GM12872 (cell line): ENCODE measurements around the gene RHBDL2.

ENCODE experiments used
- TF ChIP-seq, protein P1 (sequence below): IDR thresholded peaks from 3 replicates; pipeline ENCODE4 v1.5.1; 2011; ENCODE audit warnings: low read depth, mild to moderate bottlenecking, low read length, moderate library complexity; ENCODE audit not compliant: insufficient read depth

RHBDL2 gene

DNA sequence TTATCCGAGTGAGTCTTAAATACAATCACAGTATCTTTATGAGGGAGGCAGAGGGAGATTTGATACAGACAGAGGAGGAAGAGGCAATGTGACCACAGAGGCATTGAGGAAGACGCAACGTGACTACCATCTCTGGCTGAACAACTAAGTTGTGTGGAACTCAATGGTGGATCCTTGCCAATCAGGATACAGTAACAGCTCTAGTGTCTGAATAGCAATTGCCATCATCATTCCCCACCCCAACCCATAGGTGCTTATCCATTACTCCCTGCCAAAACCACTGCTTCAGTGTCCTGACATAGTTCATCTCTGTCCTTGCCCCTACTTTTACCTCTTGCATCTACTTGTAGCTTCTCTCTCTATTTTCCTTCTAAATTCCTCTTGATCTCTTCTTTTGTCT is 20.5 kb upstream of the RHBDL2 start:
- TF ChIP-seq, protein P1, sequence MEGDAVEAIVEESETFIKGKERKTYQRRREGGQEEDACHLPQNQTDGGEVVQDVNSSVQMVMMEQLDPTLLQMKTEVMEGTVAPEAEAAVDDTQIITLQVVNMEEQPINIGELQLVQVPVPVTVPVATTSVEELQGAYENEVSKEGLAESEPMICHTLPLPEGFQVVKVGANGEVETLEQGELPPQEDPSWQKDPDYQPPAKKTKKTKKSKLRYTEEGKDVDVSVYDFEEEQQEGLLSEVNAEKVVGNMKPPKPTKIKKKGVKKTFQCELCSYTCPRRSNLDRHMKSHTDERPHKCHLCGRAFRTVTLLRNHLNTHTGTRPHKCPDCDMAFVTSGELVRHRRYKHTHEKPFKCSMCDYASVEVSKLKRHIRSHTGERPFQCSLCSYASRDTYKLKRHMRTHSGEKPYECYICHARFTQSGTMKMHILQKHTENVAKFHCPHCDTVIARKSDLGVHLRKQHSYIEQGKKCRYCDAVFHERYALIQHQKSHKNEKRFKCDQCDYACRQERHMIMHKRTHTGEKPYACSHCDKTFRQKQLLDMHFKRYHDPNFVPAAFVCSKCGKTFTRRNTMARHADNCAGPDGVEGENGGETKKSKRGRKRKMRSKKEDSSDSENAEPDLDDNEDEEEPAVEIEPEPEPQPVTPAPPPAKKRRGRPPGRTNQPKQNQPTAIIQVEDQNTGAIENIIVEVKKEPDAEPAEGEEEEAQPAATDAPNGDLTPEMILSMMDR: no peak

DNA sequence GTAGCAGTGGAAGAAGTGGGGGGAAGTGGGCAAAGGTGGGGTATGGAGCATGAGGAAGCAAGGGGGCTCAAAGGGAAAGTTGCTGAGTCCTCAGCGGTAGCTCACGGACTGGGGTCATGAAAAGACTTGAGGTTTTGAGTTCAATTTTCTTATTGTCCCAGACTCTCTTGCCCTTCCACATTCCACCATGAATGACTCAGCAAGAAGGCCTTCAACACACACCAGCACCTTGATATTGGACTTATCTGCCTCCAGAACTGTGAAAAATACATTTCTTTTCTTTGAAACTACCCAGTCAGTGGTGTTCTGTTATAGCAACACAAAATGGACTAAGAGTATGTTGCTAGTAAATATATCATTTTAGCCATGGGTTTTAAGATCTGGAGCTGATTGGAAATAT is 17.3 kb upstream of the RHBDL2 start:
- TF ChIP-seq, protein P1: no peak

DNA sequence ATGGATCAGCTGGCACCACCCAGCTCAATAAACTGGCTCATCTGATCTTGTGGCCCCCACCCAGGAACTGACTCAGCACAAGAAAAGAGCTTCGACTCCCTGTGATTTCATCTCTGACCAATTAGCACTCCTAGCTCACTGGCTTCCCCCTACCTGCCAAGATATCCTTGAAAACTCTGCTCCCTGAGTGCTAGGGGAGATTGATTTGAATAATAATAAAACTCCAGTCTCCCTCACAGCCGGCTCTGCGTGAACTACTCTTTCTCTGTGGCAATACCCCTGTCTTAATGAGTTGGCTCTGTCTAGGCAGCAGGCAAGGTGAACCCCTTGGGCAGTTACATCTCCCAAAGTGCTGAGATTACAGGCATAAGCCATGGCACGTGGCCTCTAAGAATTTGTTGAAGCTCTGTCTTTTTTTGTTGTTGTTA is 11.8 kb upstream of the RHBDL2 start:
- TF ChIP-seq, protein P1: no peak

DNA sequence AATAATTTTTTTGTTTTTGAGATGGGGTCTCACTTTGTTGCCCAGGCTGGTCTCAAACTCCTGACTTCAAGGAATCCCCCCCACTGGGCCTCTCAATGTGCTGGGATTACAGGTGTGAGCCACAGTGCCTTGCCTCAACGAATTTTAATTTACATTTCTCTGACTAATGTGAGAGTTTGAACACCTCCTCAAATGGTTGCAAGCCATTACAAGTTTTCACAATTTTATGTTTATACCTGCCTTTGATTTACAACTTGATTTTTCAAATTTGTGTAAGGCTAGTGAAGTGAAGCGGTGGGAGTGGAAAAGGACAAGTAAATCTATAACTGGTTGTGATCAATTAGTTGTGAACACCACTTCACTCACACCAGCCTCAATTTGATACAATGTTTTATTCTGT is 8.9 kb upstream of the RHBDL2 start:
- TF ChIP-seq, protein P1: no peak

DNA sequence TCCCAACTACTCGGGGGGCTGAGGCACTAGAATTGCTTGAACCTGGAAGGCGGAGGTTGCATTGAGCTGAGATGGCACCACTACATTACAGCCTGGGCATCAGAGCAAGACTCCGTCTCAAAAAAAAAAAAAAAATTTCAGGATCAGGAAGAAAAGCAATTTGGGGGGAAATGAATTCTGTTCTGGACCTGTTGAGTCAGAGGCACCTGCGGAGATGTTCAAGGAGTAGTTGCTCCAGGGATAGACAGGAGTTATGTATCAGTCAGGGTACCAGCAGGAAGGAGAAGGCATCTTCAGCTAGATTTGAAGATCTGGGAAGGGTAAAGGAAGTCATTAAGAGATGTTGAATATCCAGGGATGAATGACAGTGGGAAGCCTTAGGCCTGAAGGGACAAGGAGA is 2.9 kb upstream of the RHBDL2 start:
- TF ChIP-seq, protein P1: no peak

DNA sequence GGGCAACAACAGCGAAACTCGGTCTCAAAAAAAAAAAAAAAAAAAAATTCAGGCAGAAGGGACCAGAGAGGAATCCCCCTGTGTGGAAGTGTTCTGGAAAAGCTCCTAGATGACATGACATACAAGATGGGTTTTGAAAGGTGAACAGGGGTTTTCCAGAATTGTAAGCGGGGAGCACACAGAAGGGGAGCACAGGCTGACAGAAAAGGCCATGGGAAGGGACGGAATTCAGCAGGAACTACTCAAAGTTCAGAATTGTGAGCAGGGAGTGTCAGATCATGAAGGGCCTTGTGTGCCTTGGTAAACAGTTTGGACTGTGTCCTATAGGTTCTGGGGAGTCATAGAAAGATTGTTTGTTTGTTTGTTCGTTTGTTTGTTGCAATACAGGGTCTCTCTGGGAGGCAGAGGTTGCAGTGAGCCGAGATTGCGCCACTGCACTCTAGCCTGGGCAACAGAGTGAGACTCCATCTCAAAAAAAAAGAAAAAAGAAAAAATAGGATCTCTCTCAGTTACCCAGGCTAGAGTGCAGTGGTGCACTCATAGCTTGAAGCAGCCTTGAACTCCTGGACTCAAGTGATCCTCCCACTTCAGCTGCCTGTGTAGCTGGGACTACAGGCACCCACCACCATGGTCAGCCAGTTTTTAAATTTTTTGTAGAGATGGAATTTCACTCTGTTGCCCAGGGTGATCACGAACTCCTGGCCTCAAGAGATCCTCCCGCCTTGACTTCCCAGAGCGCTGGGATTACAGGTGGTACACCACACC is 1.2 kb upstream of the RHBDL2 start:
- TF ChIP-seq, protein P1: no peak

DNA sequence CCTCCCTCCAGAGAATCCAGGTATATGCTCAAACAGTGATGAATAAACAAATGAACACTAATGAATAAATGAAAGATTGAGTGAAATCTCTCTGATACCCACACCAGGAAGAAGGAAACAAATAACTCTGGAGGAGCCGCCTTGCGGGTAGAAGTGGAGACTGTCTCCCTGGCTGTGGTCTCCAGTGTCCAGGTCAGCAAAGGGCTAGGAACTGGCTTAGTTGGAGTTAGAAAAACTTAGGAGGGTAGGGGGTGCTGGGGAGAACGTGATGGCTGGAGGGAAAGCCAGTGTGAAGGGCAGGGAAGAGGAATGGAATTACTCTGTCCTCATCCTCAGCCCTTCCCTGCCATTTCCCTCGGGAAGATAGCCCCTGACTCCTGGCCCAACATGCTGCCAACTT is 537 bp downstream of the RHBDL2 start:
- TF ChIP-seq, protein P1: no peak
